Choroid plexus epithelial cell (primary cell): ENCODE data around the gene PRSS36.
"Not testable (repeated sequence)": the region's sequence is repeated elsewhere in the genome, so short reads cannot be mapped to it uniquely, and the experiment has no call there.

ENCODE experiments used
- DNase-seq: peaks from one replicate; pipeline ENCODE4 v3.0.0-alpha.2; 2010; ENCODE audit warnings: low read depth
- H3K4me3 ChIP-seq: 2 replicates; pipeline ENCODE4 v1.5.1; 2011; ENCODE audit warnings: low read depth, mild to moderate bottlenecking, control low read depth, low read length, moderate library complexity
- CTCF ChIP-seq: conservative IDR thresholded peaks from 2 replicates; pipeline ENCODE4 v1.5.1; 2011; ENCODE audit warnings: low read depth, mild to moderate bottlenecking, control low read depth, inconsistent platforms, low read length, moderate library complexity

The PRSS36 gene

GRCh38 chr16:31109622-31110021, 40.2 kb downstream of the PRSS36 start:
- no peak overlapping the region for H3K4me3 ChIP-seq
- TF ChIP-seq CTCF, result no peak
- DNase-seq, result no peak

- DNase-seq, result no peak
- TF ChIP-seq CTCF, result no peak
- peak overlapping the region; percentile 90 for H3K4me3 ChIP-seq
Measured at GRCh38 chr16:31108794-31109558, 40.9 kb downstream of the PRSS36 start.

GRCh38 chr16:31108035-31108793, 41.7 kb downstream of the PRSS36 start, which contains the start of gene BCKDK:
Gene BCKDK (plus strand): TSS chr16:31108386. CDS start chr16:31109224, 838 bp downstream.
- TF ChIP-seq CTCF, result no peak
- H3K4me3 ChIP-seq, result peak within 1 kb of the TSS; percentile 90
- peak; percentile 61 for DNase-seq

GRCh38 chr16:31107465-31107867, 42.4 kb downstream of the PRSS36 start:
- TF ChIP-seq CTCF, result no peak
- no peak for DNase-seq
- H3K4me3 ChIP-seq, result no peak overlapping the region

- TF ChIP-seq CTCF, result no peak
- H3K4me3 ChIP-seq, result no peak overlapping the region
- DNase-seq, result no peak
Measured at GRCh38 chr16:31106509-31107464, 43.1 kb downstream of the PRSS36 start.

- peak; percentile 49 for DNase-seq
- peak; percentile 76 for TF ChIP-seq CTCF
- H3K4me3 ChIP-seq, result peak overlapping the region; percentile 16
Measured at GRCh38 chr16:31105677-31106213, 44.1 kb downstream of the PRSS36 start.

- H3K4me3 ChIP-seq, result not testable (repeated sequence)
- DNase-seq, result peak; percentile 22
Measured at GRCh38 chr16:31100876-31101641, 48.8 kb downstream of the PRSS36 start.
